ENCODE results near the gene NCAM1. TPM values are rescaled to one million over a fixed set of nuclear protein-coding genes. Genes with fewer than 3 reads are reported as not detected.

Gene NCAM1
- polyA plus RNA-seq, 4 donors = 75.0 to 94.3 (median 85.6) TPM

DNA sequence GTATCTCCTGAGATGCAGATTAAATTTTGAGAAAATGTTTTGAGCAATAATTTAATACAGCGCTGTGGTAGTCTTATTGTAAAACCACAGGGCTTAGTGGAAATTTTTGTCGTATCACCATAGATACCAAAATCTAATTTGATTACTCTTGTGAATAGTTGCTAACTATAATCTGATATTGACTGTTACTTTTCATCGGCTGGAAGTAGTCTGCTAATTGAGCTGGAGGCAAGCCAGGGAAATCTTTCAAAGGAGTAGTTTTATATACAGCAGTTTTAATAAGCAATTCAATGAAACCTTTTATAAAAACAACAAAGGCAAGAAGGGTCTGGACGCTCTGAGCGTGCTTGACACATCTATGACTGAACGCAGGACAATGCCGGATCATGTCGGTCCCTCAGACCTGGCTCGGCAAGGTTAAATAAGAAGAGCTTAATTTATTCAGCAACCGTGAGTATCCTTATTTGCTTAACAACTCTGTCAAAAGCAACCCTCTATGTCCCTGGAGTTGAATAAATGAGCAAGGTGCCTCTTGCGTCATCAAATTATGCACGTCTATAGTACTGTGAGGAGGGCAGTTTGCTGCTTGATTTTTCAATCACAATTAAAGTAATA is 121.2 kb downstream of the NCAM1 start:
- DNase-seq (ENCODE audit: low read depth in 4 of 4, low spot score in 2 of 4) = no peak

DNA sequence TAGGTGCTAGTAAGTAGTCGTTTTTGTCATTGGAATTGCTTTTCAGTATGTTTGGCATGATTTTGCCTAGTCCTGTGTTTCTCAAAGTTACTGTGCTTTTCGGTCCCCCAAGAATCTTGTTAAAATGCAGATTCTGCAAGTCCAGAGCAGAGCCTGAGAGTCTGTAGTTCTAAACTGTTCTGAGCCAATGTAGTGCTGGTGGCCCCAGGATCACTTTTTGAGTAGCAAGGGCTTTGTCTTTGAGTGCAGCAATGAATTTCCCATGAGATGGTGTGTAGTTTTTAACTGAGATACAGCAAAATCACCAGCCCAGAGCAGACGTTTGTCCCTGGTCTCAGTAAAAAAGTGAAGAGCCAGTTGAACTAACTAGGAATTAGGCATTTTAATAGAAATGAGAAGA is 122.4 kb downstream of the NCAM1 start:
- no peak for DNase-seq (ENCODE audit: low read depth in 4 of 4, low spot score in 2 of 4)

DNA sequence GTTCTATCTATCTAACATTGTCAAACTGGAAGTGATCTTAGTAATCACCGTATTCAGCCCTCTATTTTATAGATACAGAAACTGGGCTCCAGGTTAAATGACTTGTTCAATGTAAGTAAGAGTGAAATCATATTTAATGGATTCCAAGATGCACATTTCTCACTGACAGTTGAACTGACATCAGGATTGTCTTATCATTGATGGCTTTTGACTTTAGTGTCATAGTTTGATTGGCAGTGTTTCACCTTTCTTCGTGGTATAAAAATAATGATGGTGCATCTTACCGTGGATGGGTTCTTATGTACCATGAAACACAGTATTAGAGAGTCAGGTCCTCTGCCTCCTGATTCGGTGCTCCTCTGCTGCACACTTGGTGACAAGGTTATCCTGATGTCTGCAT is 123.1 kb downstream of the NCAM1 start:
- DNase-seq (ENCODE audit: low read depth in 4 of 4, low spot score in 2 of 4) = no peak

DNA sequence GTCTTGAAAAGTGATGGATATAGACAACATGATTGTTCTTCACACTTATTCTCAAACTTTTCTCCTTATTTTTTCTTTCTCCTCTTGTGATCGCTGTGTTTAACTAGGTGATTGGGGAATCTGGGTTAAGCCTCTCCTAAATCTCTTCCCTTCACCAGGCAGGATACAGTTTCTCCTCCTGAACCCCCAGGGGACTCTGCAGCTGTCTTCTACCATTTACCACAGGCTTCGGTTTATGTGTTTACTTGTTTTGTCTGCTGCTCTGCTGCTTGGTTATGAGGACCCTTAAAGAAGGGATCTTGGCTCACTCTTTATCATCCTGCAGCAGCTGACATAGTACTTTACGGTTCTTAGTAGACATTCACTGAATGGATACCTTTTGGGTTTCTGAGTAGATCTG is 124.2 kb downstream of the NCAM1 start:
- no peak for DNase-seq (ENCODE audit: low read depth in 4 of 4, low spot score in 2 of 4)

DNA sequence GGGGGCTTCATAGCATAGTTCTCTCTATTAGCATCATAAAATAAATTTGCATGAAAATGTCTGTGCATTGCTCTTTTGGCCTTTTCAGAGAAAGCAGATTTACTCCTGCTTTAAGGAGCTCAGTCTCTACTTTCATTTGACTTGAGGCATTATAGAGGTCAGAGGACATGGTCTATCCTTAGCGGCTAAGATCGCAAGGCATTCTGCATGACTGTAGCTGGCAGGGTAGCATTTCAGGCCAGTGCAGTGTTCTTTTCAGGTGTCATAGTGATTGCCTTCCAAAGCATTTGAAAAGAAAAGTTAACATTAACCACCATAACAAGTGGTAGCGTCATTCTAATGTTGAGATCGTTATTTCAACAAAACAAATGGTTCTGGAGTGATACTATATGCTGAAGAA is 126.5 kb downstream of the NCAM1 start:
- DNase-seq (ENCODE audit: low read depth in 4 of 4, low spot score in 2 of 4) = no peak

DNA sequence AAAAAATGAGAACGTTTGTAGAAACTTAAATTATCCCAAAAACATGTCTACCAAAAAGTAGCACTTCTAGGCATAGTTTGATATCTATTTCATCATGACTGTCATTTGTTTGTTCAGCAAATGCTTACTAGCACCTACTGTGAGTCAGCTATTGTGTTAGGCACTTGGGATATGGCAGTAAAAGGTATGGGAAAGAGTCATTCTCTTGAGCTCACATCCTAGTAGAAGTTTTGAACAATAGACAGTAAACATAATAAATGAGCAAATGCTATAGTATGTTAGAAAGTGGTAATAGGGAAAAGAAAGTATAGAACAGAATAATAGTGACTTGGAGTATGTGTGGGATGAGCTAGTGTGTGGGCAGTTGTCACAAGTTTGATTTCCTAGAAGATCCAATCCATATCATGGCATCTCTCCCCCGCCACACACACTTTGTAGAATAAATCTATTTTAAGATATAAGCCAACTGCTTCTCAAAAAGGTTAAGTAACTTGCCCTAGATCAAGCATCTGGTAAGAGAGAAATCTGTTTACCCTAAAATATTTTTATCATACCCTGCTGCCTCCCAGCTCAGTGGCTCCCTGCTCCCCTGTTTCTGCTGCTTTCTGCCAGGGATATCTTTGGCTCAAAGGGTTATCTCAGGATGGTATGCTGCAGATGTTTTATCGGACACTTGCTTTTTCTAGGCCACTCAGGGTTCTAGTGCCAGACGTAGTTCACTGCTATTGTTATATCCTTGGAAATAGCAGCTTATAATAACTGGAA is 129.7 kb downstream of the NCAM1 start:
- DNase-seq (ENCODE audit: low read depth in 4 of 4, low spot score in 2 of 4) = no peak

DNA sequence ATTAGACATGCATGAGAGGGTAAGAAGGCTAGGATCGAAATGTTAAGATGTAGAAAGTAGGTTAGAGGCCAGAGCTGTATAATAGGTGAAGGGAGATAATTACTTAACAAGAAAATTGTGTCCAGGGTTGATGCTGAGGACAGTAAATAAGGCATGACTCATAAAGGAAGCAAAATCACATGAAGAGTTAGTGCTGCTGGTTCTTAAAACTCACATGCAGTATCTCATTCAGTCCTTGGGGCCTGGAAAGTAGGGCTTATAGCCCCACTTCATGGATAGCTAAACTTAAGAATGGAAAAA is 130.2 kb downstream of the NCAM1 start:
- no peak for DNase-seq (ENCODE audit: low read depth in 4 of 4, low spot score in 2 of 4)

DNA sequence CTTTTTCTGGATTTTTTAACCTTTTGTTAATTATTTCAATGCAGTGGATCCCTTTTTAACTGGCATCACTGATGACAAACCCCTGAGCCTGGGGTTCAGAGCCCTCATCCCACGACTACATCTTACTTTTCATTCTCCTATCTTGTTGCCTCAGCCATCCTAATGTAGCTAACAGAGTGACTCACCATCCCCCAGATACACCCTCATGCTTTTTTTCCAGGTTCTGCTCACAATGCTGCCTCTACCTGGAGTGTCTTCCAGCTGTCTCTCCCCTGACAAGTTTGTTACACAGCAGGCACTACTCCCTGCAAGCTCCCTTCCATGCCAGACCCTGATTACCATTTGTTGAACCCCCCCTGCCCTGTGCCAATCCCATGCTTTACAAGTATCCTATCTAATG is 135.4 kb downstream of the NCAM1 start:
- no peak for DNase-seq (ENCODE audit: low read depth in 4 of 4, low spot score in 2 of 4)

DNA sequence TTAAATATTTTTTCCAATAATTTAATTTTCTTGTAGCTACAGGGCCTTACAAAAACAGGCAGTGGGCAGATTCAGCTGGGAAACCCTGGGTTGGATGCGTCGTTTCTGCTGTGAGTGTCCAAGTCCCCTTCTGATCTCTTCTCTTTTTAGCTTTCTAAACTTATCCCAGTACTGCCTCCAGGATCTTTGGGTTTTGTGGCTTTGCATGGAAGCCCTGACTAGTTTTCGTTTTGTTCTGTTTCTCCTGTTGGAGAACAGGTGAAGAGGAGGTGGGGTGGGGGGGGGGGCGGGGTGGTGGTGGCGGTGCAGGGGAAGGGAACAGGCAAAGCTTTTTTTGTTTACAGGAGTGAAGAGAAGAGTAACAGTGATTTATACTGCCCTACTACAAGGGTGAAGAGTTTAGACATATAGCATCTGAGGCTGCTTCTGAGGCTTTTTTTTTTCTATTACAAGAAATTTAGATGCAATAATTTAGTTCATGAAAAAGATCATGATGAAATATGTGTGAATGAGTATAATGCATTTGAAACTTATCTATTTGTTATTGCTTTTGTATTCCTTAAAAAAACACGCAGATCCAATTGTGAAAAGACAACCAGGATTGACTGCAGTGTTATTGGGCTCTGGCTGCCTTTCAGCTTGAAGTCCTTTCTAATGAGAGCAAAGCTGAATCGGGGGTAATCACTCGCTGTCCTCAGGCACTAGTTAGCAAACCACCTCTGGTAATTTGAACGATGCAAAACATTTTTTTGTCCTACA is 142.9 kb downstream of the NCAM1 start:
- DNase-seq (ENCODE audit: low read depth in 4 of 4, low spot score in 2 of 4) = no peak

DNA sequence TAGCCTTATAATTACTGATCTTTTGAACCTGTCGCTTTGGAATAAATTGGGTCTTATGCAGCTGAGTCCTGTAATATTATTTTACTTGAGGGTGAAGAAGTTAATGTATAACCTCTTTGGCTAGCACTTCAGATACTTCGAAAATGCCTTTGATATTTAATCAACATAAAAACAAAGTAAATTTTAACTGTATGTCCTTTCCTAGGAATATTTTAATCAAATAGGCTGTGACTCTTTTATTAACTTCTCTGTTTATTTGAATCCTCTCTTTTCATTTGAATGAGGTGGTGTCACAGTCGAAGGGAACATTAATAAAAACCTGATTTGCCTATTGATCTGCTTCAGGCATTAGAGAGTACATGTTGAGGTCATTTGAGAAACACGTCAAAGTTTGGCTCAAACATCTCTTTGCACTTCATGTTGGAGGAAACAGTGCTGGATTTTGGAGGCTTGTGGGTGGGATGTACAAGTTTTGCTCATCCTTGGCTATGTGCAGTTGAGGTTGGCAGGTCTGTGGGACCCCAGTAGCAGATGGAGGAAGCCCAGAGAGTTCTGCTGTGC is 143.6 kb downstream of the NCAM1 start:
- no peak for DNase-seq (ENCODE audit: low read depth in 4 of 4, low spot score in 2 of 4)

DNA sequence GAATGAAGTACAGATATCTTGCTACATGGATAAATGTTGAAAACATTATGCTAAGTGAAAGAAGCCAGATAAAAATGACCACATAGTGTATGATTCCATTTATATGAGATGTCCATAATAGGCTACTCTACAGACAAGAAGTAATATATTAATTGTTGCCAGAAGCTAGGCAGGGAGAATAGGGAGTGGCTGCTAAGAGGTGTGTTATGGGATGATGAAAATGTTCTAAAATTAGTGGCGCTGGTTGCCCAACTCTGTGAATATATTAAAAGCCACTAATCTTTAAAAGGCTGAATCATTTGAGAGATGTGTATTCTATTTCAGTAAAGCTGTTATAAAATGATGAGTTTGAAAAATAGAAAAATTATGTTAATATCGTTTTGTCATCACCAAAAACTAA is 144.4 kb downstream of the NCAM1 start:
- DNase-seq (ENCODE audit: low read depth in 4 of 4, low spot score in 2 of 4) = no peak

DNA sequence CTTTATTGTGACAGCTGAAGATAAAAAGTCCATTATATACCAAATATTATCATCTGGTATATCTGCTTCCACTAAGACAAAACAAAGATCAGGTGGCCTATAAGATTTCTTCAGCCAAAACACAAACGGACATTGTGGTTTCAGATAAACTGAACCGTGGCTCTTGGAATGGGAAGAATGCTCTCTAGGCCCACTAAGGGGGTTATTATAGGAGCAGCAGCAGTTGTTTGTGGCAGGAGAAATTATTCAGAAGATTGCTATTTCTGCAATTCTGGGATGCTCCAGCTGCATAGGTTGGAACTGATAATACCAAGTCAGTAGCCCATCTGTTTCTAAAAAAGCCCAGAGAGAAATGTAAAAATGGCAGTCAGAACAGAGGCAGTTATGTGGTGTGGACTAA is 145.3 kb downstream of the NCAM1 start:
- DNase-seq (ENCODE audit: low read depth in 4 of 4, low spot score in 2 of 4) = no peak

DNA sequence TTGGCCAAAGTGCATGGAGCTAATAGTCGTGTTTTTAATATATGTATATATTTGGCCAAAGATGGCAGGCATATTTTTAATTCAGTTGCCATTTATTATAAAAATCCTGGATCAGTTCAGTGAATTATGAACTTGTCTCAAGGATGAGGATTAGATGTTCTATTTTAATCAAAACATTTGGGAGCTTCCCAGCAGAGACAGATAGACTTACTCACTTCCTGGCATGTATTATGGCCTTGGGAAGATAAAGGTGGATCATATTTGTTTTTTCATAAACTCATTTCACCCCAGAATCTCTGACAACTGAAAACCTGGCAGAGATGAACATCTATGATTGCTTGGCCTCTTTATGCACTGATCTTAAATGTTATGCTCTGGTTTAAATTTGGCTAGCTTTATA is 148.8 kb downstream of the NCAM1 start:
- DNase-seq (ENCODE audit: low read depth in 4 of 4, low spot score in 2 of 4) = no peak

DNA sequence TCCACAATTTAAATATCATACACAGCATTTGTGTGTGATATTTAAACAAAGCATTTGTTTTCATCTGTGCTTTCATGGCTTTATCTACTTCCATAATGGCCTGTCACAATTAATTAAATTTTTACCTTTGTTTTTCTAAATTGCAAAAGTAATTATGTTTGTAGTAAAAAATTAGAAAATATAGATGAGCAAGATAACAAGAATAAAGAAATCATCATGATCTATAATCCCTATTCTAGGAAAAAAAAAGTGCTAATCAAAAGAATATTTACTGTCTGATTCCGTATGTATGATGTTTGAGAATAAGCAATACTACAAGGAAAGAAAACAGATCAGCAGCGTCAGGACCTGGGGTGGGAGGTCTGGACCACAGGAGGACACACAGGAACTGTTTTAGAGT is 149.9 kb downstream of the NCAM1 start:
- DNase-seq (ENCODE audit: low read depth in 4 of 4, low spot score in 2 of 4) = no peak

DNA sequence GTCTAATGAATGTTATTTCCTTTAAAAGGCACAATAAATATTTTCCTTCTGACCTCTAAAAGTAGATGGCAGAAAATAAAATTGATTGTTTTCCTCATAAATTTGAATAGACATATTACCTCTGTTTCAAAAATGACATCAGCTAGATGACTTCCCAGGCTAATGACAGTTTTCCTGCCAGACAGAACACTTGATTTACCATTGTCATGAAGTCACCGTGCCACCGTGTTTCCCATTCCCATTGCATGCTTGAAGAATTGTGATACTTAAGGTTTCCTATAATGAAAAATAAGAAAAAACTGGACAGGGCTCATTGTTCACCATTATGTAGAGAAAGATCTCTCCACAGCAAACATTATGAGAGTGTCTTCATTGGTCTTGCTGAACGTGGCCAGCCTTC is 151.1 kb downstream of the NCAM1 start:
- DNase-seq (ENCODE audit: low read depth in 4 of 4, low spot score in 2 of 4) = no peak

DNA sequence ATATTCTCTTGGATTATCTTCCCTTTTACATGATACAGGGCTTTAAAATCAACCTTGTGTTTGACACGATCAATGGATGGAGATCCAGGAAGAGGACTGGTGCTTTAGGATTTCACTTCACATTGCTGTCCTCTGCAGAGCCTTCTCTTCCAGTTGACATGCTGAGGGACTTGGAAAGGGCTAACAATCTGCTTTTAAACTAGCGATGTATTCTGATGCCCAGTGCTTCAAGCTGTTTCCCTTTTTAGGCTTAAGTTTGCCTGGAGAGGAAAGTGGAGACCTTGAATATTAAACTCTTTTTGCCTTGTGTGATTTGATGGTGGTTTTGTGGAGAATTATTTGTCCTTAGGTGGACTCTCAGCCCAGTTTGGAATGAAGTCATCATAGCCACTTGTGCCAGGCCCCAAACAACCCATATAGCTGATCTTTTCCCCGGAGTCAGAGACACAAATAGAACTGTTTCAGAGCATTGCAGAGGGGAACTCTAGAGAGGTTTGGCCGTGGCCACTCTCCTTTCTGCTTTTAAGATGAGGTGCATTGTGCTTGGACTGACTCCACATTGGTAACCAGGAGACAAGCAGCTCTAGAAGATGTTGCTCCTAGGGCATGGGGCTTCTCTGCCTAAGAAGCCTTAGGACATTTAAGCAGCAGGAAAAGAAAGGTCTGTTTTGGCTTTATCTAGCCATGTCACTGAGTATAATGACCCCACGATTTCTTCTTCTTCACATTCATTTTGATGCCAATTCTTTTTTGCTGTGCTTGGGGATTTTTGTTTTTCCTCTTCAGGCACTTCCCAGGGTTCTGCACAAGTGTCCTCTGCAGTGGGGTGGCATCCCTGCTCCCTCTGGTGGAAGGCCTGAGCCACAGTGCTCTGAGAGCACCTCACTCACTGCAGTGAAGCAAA is 152.8 kb downstream of the NCAM1 start:
- DNase-seq (ENCODE audit: low read depth in 4 of 4, low spot score in 2 of 4) = peak in 1 of 4 donors; percentile 49

DNA sequence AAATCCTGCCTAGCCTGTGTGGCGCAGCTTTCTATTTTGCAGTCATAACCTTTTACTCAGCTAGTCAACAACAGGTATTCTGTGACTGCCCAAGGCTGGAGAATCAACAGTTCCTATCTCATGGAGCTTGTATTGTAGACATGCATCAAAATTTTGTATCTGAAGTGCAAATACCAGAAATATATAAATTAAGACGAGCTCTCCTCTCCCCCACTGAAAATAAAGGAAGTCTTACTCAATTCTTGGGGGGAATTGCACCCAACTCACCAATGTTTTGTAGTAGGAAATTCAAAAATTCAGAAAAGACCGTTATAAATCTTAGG is 153.4 kb downstream of the NCAM1 start:
- no peak for DNase-seq (ENCODE audit: low read depth in 4 of 4, low spot score in 2 of 4)

DNA sequence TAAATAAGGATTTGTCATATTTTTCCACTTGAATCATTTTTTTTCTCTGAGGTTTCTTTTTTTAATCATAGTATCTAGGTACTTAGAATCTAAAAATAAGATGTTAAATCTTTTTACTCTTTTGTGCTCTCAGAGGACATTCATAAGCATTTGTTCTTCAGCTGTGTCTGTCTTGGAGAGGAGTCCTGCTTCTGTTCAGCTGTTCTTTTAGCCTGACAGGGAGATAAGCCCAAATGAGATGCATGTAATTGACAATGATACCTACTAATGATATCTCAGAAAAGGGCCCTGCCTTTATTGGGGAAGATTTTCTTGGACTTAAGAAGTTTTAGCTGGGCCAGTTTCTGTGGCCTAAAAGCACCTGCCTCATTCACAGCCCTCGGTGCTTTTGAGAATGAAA is 156.9 kb downstream of the NCAM1 start:
- DNase-seq (ENCODE audit: low read depth in 4 of 4, low spot score in 2 of 4) = no peak

DNA sequence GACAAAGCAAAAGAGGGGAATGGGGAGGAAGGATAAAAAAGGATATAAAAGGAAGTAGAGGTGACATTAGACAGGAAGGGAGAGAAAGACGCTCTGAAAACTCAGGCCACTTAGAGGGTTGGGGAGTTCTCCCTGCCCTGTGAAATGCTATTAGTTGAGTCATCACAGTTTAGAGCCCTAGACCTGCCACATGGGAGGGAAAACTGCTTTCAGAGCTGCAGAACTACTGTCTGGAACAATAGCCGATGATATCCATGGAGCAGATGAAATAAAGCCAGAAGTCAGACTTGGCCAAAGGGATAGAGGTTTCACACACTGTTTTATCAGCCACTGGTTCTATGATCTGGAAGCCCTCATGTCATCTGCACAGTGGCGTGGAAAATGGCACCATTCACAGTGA is 157.9 kb downstream of the NCAM1 start:
- no peak for DNase-seq (ENCODE audit: low read depth in 4 of 4, low spot score in 2 of 4)

DNA sequence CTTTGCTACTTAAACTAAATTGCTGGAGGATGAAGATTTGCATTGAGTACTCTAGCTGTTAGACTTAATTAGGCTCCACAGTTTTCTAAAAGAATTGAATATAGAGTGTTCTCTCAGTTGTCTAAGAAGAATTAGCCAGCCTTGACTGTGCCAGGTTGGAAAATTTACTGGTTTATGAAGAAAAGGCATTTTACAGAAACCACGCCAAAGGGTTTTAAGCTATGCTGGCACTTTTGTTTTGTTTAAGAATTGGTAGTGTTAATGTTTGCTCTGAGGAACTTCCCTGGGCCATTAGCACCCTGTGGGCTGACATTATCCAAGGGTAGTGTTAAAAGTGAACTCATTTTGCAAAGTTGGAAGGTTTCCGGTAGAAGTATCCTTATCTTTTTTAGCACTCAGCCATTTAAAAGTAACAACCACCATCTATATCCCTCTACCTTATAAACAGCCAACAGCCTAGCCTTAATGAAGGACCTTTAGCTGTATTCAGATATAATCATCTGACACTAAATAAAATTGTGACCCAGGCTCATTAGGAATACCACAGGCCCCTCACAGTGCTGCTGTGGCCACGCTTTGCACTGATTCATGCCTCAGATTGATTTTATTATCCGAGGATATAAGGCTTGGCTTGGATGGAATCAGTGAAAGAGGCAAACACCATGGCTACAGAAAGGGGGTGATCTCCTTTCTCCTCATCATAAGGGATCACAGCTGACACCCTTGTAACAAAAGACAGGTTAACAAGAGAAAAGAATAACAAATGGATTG is 158.9 kb downstream of the NCAM1 start:
- DNase-seq (ENCODE audit: low read depth in 4 of 4, low spot score in 2 of 4) = no peak

Measured in left renal cortex interstitium (tissue), 4 donors.